CD4-positive, alpha-beta memory T cell (primary cell): ENCODE measurements around the gene SPAG4. TPM values are rescaled to one million over a fixed set of nuclear protein-coding genes. Genes with fewer than 3 reads are reported as not detected.
A peak's percentile ranks its signal among the peaks of the same experiment; 100 is the strongest.

Experiments used
- CTCF ChIA-PET: fragments of 350-600 bp; sonication (Branson Sonifier 250); formaldehyde crosslinking; loops from one replicate; lab custom pipeline; 2021; ENCODE audit warnings: inconsistent platforms; ENCODE audit not compliant: partially characterized antibody; lab: Charles Lee
- POLR2A ChIA-PET: fragments of 350-600 bp; sonication (Branson Sonifier 250); formaldehyde crosslinking; loops from one replicate; lab custom pipeline; 2021; ENCODE audit not compliant: partially characterized antibody; lab: Charles Lee
- DNase-seq, 5 donors: peaks; one replicate each; pipeline versions ENCODE4 v3.0.0 to v3.0.0-alpha.2; 2020 to 2022; ENCODE audit warnings: mixed read lengths in 1 of 5
- H3K27ac ChIP-seq: one replicate; pipeline ENCODE4 v1.7.0; 2013; ENCODE audit warnings: low read depth, low read length
- H3K27me3 ChIP-seq: 2 replicates; pipeline ENCODE4 v1.7.0; 2013; ENCODE audit warnings: mild to moderate bottlenecking, low read length, moderate library complexity; ENCODE audit not compliant: insufficient read depth
- H3K36me3 ChIP-seq: 2 replicates; pipeline ENCODE4 v1.7.0; 2013; ENCODE audit warnings: mild to moderate bottlenecking, low read length, moderate library complexity; ENCODE audit not compliant: insufficient read depth
- H3K4me1 ChIP-seq: 2 replicates; pipeline ENCODE4 v1.7.0; 2013; ENCODE audit warnings: mild to moderate bottlenecking, low read length, moderate library complexity; ENCODE audit not compliant: insufficient read depth
- H3K4me3 ChIP-seq, 2 donors: one replicate each; pipeline ENCODE4 v1.7.0; 2013; ENCODE audit warnings: low read length in 2 of 2, mild to moderate bottlenecking in 1 of 2
- H3K9me3 ChIP-seq, 2 donors: one replicate each; pipeline ENCODE4 v1.7.0; 2013; ENCODE audit warnings: low read length in 2 of 2, control low read depth in 1 of 2; ENCODE audit not compliant: control insufficient read depth in 1 of 2
- H3K27ac Mint-ChIP-seq, 7 donors: one replicate each; pipeline ENCODE4 v1.8.0; 2020 to 2021; ENCODE audit warnings: mixed read lengths in 7 of 7, mild to moderate bottlenecking in 6 of 7, inconsistent platforms in 3 of 7, moderate library complexity in 3 of 7
- H3K27me3 Mint-ChIP-seq, 2 donors: one replicate each; pipeline ENCODE4 v1.8.0; 2020 to 2021; ENCODE audit warnings: mixed read lengths in 2 of 2
- H3K36me3 Mint-ChIP-seq, 2 donors: one replicate each; pipeline ENCODE4 v1.8.0; 2020 to 2021; ENCODE audit warnings: mixed read lengths in 2 of 2, inconsistent platforms in 1 of 2, mild to moderate bottlenecking in 1 of 2
- H3K4me1 Mint-ChIP-seq, 4 donors: one replicate each; pipeline ENCODE4 v1.8.0; 2020 to 2021; ENCODE audit warnings: mixed read lengths in 4 of 4, mild to moderate bottlenecking in 1 of 4
- H3K4me3 Mint-ChIP-seq, 8 donors: one replicate each; pipeline ENCODE4 v1.8.0; 2020 to 2021; ENCODE audit warnings: mixed read lengths in 8 of 8, mild to moderate bottlenecking in 7 of 8, moderate library complexity in 6 of 8, inconsistent platforms in 3 of 8
- H3K9me3 Mint-ChIP-seq, 8 donors: one replicate each; pipeline ENCODE4 v1.8.0; 2020 to 2021; ENCODE audit warnings: mixed read lengths in 8 of 8, mild to moderate bottlenecking in 5 of 8, inconsistent platforms in 3 of 8, moderate library complexity in 1 of 8
- intact Hi-C: fragments of 100-400 bp; cut with micrococcal nuclease; formaldehyde crosslinking; loops from one replicate; pipeline ENCODE4 v1.15.1; 2023
- polyA plus RNA-seq, 2 donors: library from polyadenylated mRNA; unstranded; fragments of 300-500 nt; fragmentation: Illumina TruSeq; gene quantifications; one replicate each; pipeline ENCODE4 v1.2.3, GENCODE V29; 2021
- total RNA-seq, 2 experiments: library from RNA; stranded (reverse); gene quantifications; one replicate each; pipeline ENCODE4 v1.2.3, GENCODE V29; 2021

SPAG4 gene
- total and polyA plus RNA-seq, 4 experiments from 2014 or later, result 0.47 to 1.3 (median 0.74) TPM

GRCh38 chr20:35617397-35618262 is 2.0 kb downstream of the SPAG4 start:
- peak overlapping the region; percentile 47 to 56 for H3K4me3 ChIP-seq
- H3K4me1 Mint-ChIP-seq, result peaks cover 17 to 47% (median 34%) of the 10 kb centered on the region in 4 donors
- intact Hi-C loops, result loop anchor here (2.0 to 5.0 kb wide), 3 partner anchors 155 to 335 kb away; partner anchors contain the start of genes CEP250, PHF20 and SCAND1
- peaks cover 0 to 3% (median 0%) of the 10 kb centered on the region in 8 donors for H3K9me3 Mint-ChIP-seq
- peak overlapping the region; percentile 73 to 97 (median 88) for H3K4me3 Mint-ChIP-seq
- H3K27ac Mint-ChIP-seq, result peak overlapping the region; percentile 73 to 99 (median 91)
- H3K27me3 ChIP-seq, result no peaks in the 10 kb centered on the region
- H3K27ac ChIP-seq, result no peak overlapping the region
- no peaks in the 10 kb centered on the region for H3K9me3 ChIP-seq
- H3K36me3 ChIP-seq, result no peaks in the 10 kb centered on the region
- DNase-seq, result peak; percentile 15 to 72 (median 25)
- peaks cover 0 to 7% of the 10 kb centered on the region in 2 donors for H3K36me3 Mint-ChIP-seq
- H3K27me3 Mint-ChIP-seq, result peaks cover 0 to 3% of the 10 kb centered on the region in 2 donors
- ChIA-PET CTCF (interaction anchor here (2.3 to 5.3 kb wide), 2 partner anchors 12 to 16 kb away, joined by 10 to 33 read pairs; no protein-coding TSS in a partner anchor), POLR2A (interaction anchor here (1.3 to 6.3 kb wide), 10 partner anchors 15 to 340 kb away, joined by 4 to 97 read pairs (median 17); partner anchors contain the start of genes CPNE1, ERGIC3, MMP24OS and NFS1)
- H3K4me1 ChIP-seq, result peaks cover 39% of the 10 kb centered on the region

GRCh38 chr20:35618263-35619131 is 2.9 kb downstream of the SPAG4 start:
- Histone ChIP-seq H3K27ac (peak overlapping the region; percentile 20), H3K9me3 (no peaks in the 10 kb centered on the region), H3K4me3 (peak overlapping the region; percentile 45 to 47), H3K4me1 (peaks cover 39% of the 10 kb centered on the region), H3K27me3 (no peaks in the 10 kb centered on the region), H3K36me3 (no peaks in the 10 kb centered on the region)
- POLR2A ChIA-PET, result interaction anchor here (0.7 to 6.3 kb wide), 19 partner anchors 12 to 1625 kb away, joined by 3 to 97 read pairs (median 5); partner anchors contain the start of genes CPNE1, NFS1, PHF20 and RALY
- Mint-ChIP-seq H3K36me3 (peaks cover 0 to 7% of the 10 kb centered on the region in 2 donors), H3K4me3 (peak overlapping the region; percentile 84 to 97 (median 90)), H3K9me3 (peaks cover 0 to 3% (median 0%) of the 10 kb centered on the region in 8 donors), H3K27ac (peak overlapping the region; percentile 81 to 99 (median 86)), H3K4me1 (peaks cover 17 to 47% (median 34%) of the 10 kb centered on the region in 4 donors), H3K27me3 (peaks cover 0 to 3% of the 10 kb centered on the region in 2 donors)
- DNase-seq, result peak in 3 of 5 donors; percentile 23 to 52 (median 24)
- intact Hi-C loops, result loop anchor here (5.0 kb wide), 1 partner anchor 334 kb away; the partner anchor contains the start of gene SCAND1
- CTCF ChIA-PET, result interaction anchor here (0.6 to 5.3 kb wide), 19 partner anchors 7 to 336 kb away, joined by 3 to 33 read pairs (median 4); partner anchors contain the start of genes CPNE1, ERGIC3, RBM12 and SCAND1

- peaks cover 0 to 7% of the 10 kb centered on the region in 2 donors for H3K36me3 Mint-ChIP-seq
- peak overlapping the region; percentile 40 for H3K27ac ChIP-seq
- peak; percentile 71 to 81 (median 76) for DNase-seq
- POLR2A ChIA-PET, result interaction anchor here (0.7 to 6.3 kb wide), 23 partner anchors 10 to 1626 kb away, joined by 3 to 97 read pairs (median 4); partner anchors contain the start of genes CPNE1, NFS1, PHF20 and RALY
- H3K9me3 ChIP-seq, result no peaks in the 10 kb centered on the region
- peaks cover 17 to 47% (median 33%) of the 10 kb centered on the region in 4 donors for H3K4me1 Mint-ChIP-seq
- CTCF ChIA-PET, result interaction anchor here (0.7 to 5.3 kb wide), 21 partner anchors 8 to 335 kb away, joined by 3 to 33 read pairs (median 4); partner anchors contain the start of genes CPNE1, ERGIC3, RBM12 and RBM39
- peaks cover 0 to 3% of the 10 kb centered on the region in 2 donors for H3K27me3 Mint-ChIP-seq
- H3K4me1 ChIP-seq, result peaks cover 39% of the 10 kb centered on the region
- H3K36me3 ChIP-seq, result no peaks in the 10 kb centered on the region
- H3K4me3 Mint-ChIP-seq, result peak overlapping the region; percentile 84 to 97 (median 90)
- intact Hi-C loops, result loop anchor here (5.0 kb wide), 1 partner anchor 333 kb away; the partner anchor contains the start of gene SCAND1
- no peaks in the 10 kb centered on the region for H3K27me3 ChIP-seq
- peak overlapping the region; percentile 36 to 75 for H3K4me3 ChIP-seq
- H3K9me3 Mint-ChIP-seq, result peaks cover 0 to 3% (median 0%) of the 10 kb centered on the region in 8 donors
- peak overlapping the region; percentile 83 to 99 (median 89) for H3K27ac Mint-ChIP-seq
Measured at GRCh38 chr20:35619196-35620095, 3.8 kb downstream of the SPAG4 start.

- Mint-ChIP-seq H3K27ac (peak overlapping the region in 4 of 7 donors; percentile 19 to 99 (median 52)), H3K36me3 (peaks cover 7 to 12% of the 10 kb centered on the region in 2 donors), H3K27me3 (no peaks in the 10 kb centered on the region), H3K4me1 (peaks cover 13 to 39% (median 26%) of the 10 kb centered on the region in 4 donors), H3K4me3 (no peak overlapping the region), H3K9me3 (no peaks in the 10 kb centered on the region)
- H3K27me3 ChIP-seq, result no peaks in the 10 kb centered on the region
- H3K4me3 ChIP-seq, result no peak overlapping the region
- intact Hi-C loops, result no loop called here
- peaks cover 6% of the 10 kb centered on the region for H3K36me3 ChIP-seq
- H3K27ac ChIP-seq, result no peak overlapping the region
- ChIA-PET POLR2A (interaction anchor here (1.3 to 6.3 kb wide), 4 partner anchors 13 to 333 kb away, joined by 3 to 97 read pairs (median 19); partner anchors contain the start of genes CPNE1, RBM12 and SCAND1), CTCF (interaction anchor here (1.5 to 5.3 kb wide), 3 partner anchors 13 to 43 kb away, joined by 3 to 33 read pairs (median 22); partner anchors contain the start of genes CPNE1 and RBM12)
- peaks cover 32% of the 10 kb centered on the region for H3K4me1 ChIP-seq
- DNase-seq, result no peak
- no peaks in the 10 kb centered on the region for H3K9me3 ChIP-seq
Measured at GRCh38 chr20:35620818-35621559, 5.4 kb downstream of the SPAG4 start.

GRCh38 chr20:35621560-35621946 is 5.9 kb downstream of the SPAG4 start:
- no peak overlapping the region for H3K4me3 Mint-ChIP-seq

More at GRCh38 chr20:35621560-35621946, 5.9 kb downstream of the SPAG4 start:
- H3K9me3 Mint-ChIP-seq, result no peaks in the 10 kb centered on the region
- peaks cover 9 to 17% of the 10 kb centered on the region in 2 donors for H3K36me3 Mint-ChIP-seq
- CTCF ChIA-PET, result interaction anchor here (1.5 kb wide), 1 partner anchor 13 kb away, joined by 3 read pairs; no protein-coding TSS in a partner anchor
- intact Hi-C loops, result no loop called here
- Histone ChIP-seq H3K4me1 (peaks cover 32% of the 10 kb centered on the region), H3K36me3 (peaks cover 12% of the 10 kb centered on the region), H3K9me3 (no peaks in the 10 kb centered on the region), H3K4me3 (no peak overlapping the region), H3K27ac (no peak overlapping the region), H3K27me3 (no peaks in the 10 kb centered on the region)
- POLR2A ChIA-PET, result interaction anchor here (6.3 kb wide), 1 partner anchor 42 kb away, joined by 97 read pairs; the partner anchor contains the start of genes CPNE1 and RBM12
- peak overlapping the region in 3 of 7 donors; percentile 37 to 86 (median 68) for H3K27ac Mint-ChIP-seq
- H3K27me3 Mint-ChIP-seq, result no peaks in the 10 kb centered on the region
- peaks cover 10 to 34% (median 26%) of the 10 kb centered on the region in 4 donors for H3K4me1 Mint-ChIP-seq
- DNase-seq, result no peak
